DND-41 (cell line): ENCODE measurements around the gene SLC22A25.

Source experiments
- ATAC-seq: fragments of 200-7000 bp; cut with Tn5 transposase; 3 replicates; pipeline ENCODE4 v1.9.1; 2021; ENCODE audit warnings: low read depth; ENCODE audit not compliant: insufficient read depth
- DNase-seq: peaks from one replicate; pipeline ENCODE4 v3.0.0-alpha.2; 2020
- H2AFZ ChIP-seq: 2 replicates; pipeline ENCODE4 v1.6.0; 2012; ENCODE audit warnings: low read depth, low read length
- H3K27ac ChIP-seq: 2 replicates; pipeline ENCODE4 v1.5.1; 2012; ENCODE audit warnings: low read length, inconsistent platforms
- H3K27me3 ChIP-seq: fragments of 200-600 bp; sonication (generic); 2 replicates; pipeline ENCODE4 v1.6.0; 2012; ENCODE audit warnings: low read length, mild to moderate bottlenecking, inconsistent platforms; ENCODE audit not compliant: insufficient read depth, poor library complexity
- H3K36me3 ChIP-seq: 2 replicates; pipeline ENCODE4 v1.5.1; 2012; ENCODE audit warnings: low read length, inconsistent platforms; ENCODE audit not compliant: insufficient read depth
- H3K4me1 ChIP-seq: 2 replicates; pipeline ENCODE4 v1.5.1; 2012; ENCODE audit warnings: mild to moderate bottlenecking, low read length; ENCODE audit not compliant: insufficient read depth
- H3K4me2 ChIP-seq: 2 replicates; pipeline ENCODE4 v1.6.0; 2012; ENCODE audit warnings: mild to moderate bottlenecking, moderate library complexity, low read length, inconsistent platforms; ENCODE audit not compliant: insufficient read depth
- H3K4me3 ChIP-seq, 2 experiments: fragments of 200-600 bp in 1 of 2; shearing (Covaris generic) in 1 of 2; 2 replicates each; pipeline ENCODE4 v1.5.1; 2012 to 2016; ENCODE audit warnings: inconsistent platforms in 2 of 2, low read length in 2 of 2, mild to moderate bottlenecking in 2 of 2, low read depth in 1 of 2, moderate library complexity in 1 of 2
- H3K79me2 ChIP-seq: 2 replicates; pipeline ENCODE4 v1.6.0; 2012; ENCODE audit warnings: low read length, inconsistent platforms; ENCODE audit not compliant: insufficient read depth
- H3K9ac ChIP-seq: 2 replicates; pipeline ENCODE4 v1.6.0; 2012; ENCODE audit warnings: low read depth, mild to moderate bottlenecking, inconsistent platforms, low read length, moderate library complexity
- H3K9me3 ChIP-seq: 2 replicates; pipeline ENCODE4 v1.5.1; 2012; ENCODE audit warnings: low read length, moderate library complexity, mild to moderate bottlenecking, inconsistent platforms; ENCODE audit not compliant: insufficient read depth, severe bottlenecking
- H4K20me1 ChIP-seq: 2 replicates; pipeline ENCODE4 v1.6.0; 2012; ENCODE audit warnings: low read length; ENCODE audit not compliant: insufficient read depth
- CTCF ChIP-seq: IDR thresholded peaks from 2 replicates; pipeline ENCODE4 v1.5.1; 2012; ENCODE audit warnings: borderline replicate concordance, low read length, moderate library complexity, mild to moderate bottlenecking; ENCODE audit not compliant: poor library complexity, severe bottlenecking; ENCODE audit errors: extremely low read depth
- EZH2 ChIP-seq: IDR thresholded peaks from 3 replicates; pipeline ENCODE4 v1.6.1; 2012; ENCODE audit warnings: borderline replicate concordance, low read depth, mild to moderate bottlenecking, moderate library complexity, low read length, inconsistent platforms; ENCODE audit not compliant: severe bottlenecking

Gene SLC22A25

GRCh38 chr11:63242089-63242781, 1.2 kb downstream of the SLC22A25 start:
- peak; percentile 14 for DNase-seq
- no peak overlapping the region for H2AFZ ChIP-seq
- no peak overlapping the region for H3K9ac ChIP-seq
- H3K4me2 ChIP-seq = no peak overlapping the region
- peaks cover 17% of the 10 kb centered on the region for H3K4me1 ChIP-seq
- ATAC-seq = peak; percentile 92
- H3K27me3 ChIP-seq = peaks cover 6% of the 10 kb centered on the region
- H3K79me2 ChIP-seq = no peaks in the 10 kb centered on the region
- H4K20me1 ChIP-seq = no peaks in the 10 kb centered on the region
- H3K9me3 ChIP-seq = no peaks in the 10 kb centered on the region
- H3K27ac ChIP-seq = no peak overlapping the region
- H3K4me3 ChIP-seq = no peak overlapping the region
- no peaks in the 10 kb centered on the region for H3K36me3 ChIP-seq
- TF ChIP-seq CTCF (no peak), EZH2 (no peak)

GRCh38 chr11:63240791-63241379, 2.5 kb downstream of the SLC22A25 start:
- ATAC-seq (no peak), DNase-seq (no peak)
- Histone ChIP-seq H4K20me1 (no peaks in the 10 kb centered on the region), H3K9me3 (peaks cover 5% of the 10 kb centered on the region), H3K4me1 (peaks cover 17% of the 10 kb centered on the region), H3K79me2 (no peaks in the 10 kb centered on the region), H3K27me3 (no peaks in the 10 kb centered on the region), H2AFZ (no peak overlapping the region), H3K27ac (no peak overlapping the region), H3K36me3 (no peaks in the 10 kb centered on the region), H3K9ac (no peak overlapping the region), H3K4me3 (no peak overlapping the region), H3K4me2 (no peak overlapping the region)
- TF ChIP-seq CTCF (no peak), EZH2 (no peak)

GRCh38 chr11:63240098-63240497, 3.3 kb downstream of the SLC22A25 start:
- peaks cover 17% of the 10 kb centered on the region for H3K4me1 ChIP-seq
- no peaks in the 10 kb centered on the region for H3K79me2 ChIP-seq
- no peaks in the 10 kb centered on the region for H4K20me1 ChIP-seq
- TF ChIP-seq EZH2 (no peak), CTCF (no peak)
- ATAC-seq (no peak), DNase-seq (no peak)
- H3K9me3 ChIP-seq = peaks cover 5% of the 10 kb centered on the region
- no peak overlapping the region for H3K4me2 ChIP-seq
- H3K4me3 ChIP-seq = no peak overlapping the region
- no peaks in the 10 kb centered on the region for H3K36me3 ChIP-seq
- no peak overlapping the region for H3K27ac ChIP-seq
- H3K27me3 ChIP-seq = no peaks in the 10 kb centered on the region
- no peak overlapping the region for H2AFZ ChIP-seq
- no peak overlapping the region for H3K9ac ChIP-seq
